SU-DHL-6 (cell line): ENCODE results near the gene SLC35F4.

Experiments
- H2AFZ ChIP-seq: fragments of 200-600 bp; sonication (generic); 2 replicates; pipeline ENCODE4 v1.6.1; 2014; ENCODE audit warnings: low read depth, mild to moderate bottlenecking, moderate library complexity, mixed read lengths, antibody characterized with exemption, low read length; ENCODE audit not compliant: severe bottlenecking
- H3F3A ChIP-seq: fragments of 200-600 bp; shearing (Covaris generic); 2 replicates; pipeline ENCODE4 v1.6.0; 2016; ENCODE audit warnings: antibody characterized with exemption, mild to moderate bottlenecking; ENCODE audit not compliant: insufficient read depth
- H3K27ac ChIP-seq: fragments of 200-600 bp; sonication (generic); 2 replicates; pipeline ENCODE4 v1.5.1; 2016; ENCODE audit warnings: low read depth, mild to moderate bottlenecking, low read length, moderate library complexity, mixed read lengths
- H3K27me3 ChIP-seq: fragments of 200-600 bp; sonication (generic), shearing (Covaris generic); 2 replicates; pipeline ENCODE4 v1.6.0; 2014; ENCODE audit warnings: mild to moderate bottlenecking, low read length
- H3K36me3 ChIP-seq: fragments of 200-600 bp; sonication (generic); 2 replicates; pipeline ENCODE4 v1.6.1; 2014; ENCODE audit warnings: mild to moderate bottlenecking, low read length, mixed read lengths
- H3K4me2 ChIP-seq: fragments of 300-600, 200-600 bp; shearing (Covaris generic), sonication (generic); 2 replicates; pipeline ENCODE4 v1.6.0; 2014; ENCODE audit warnings: low read length, low read depth, mild to moderate bottlenecking; ENCODE audit not compliant: poor library complexity, severe bottlenecking
- H3K4me3 ChIP-seq: fragments of 200-600 bp; sonication (generic); 2 replicates; pipeline ENCODE4 v1.5.1; 2014; ENCODE audit warnings: antibody characterized with exemption, low read length, mild to moderate bottlenecking, mixed read lengths; ENCODE audit not compliant: insufficient read depth, poor library complexity, severe bottlenecking
- H3K79me2 ChIP-seq: fragments of 200-600 bp; sonication (generic); 2 replicates; pipeline ENCODE4 v1.6.1; 2014; ENCODE audit warnings: mild to moderate bottlenecking, low read length, moderate library complexity; ENCODE audit not compliant: insufficient read depth
- H3K9ac ChIP-seq: fragments of 200-600 bp; sonication (generic); 2 replicates; pipeline ENCODE4 v1.7.0; 2014; ENCODE audit warnings: mild to moderate bottlenecking, low read length
- H3K9me2 ChIP-seq: fragments of 200-600 bp; sonication (generic); replicated peaks from 2 replicates; pipeline ENCODE4 v1.6.1; 2014; ENCODE audit warnings: low read length; ENCODE audit not compliant: insufficient read depth
- H3K9me3 ChIP-seq: fragments of 200-600 bp; sonication (generic); 2 replicates; pipeline ENCODE4 v1.6.1; 2014; ENCODE audit warnings: low read length, mixed read lengths; ENCODE audit not compliant: insufficient read depth
- H4K20me1 ChIP-seq: fragments of 200-600 bp; sonication (generic); 2 replicates; pipeline ENCODE4 v1.6.1; 2014; ENCODE audit warnings: low read depth, mild to moderate bottlenecking, antibody characterized with exemption, low read length, moderate library complexity, mixed read lengths
- EZH2phosphoT487 ChIP-seq: fragments of 200-600 bp; sonication (generic), shearing (Covaris generic); conservative IDR thresholded peaks from 2 replicates; pipeline ENCODE4 v1.6.1; 2018; ENCODE audit warnings: mild to moderate bottlenecking, antibody characterized with exemption, low read length, moderate library complexity, mixed read lengths
- TF ChIP-seq, protein P1 (sequence below): fragments of 200-600 bp; sonication (generic); IDR thresholded peaks from one replicate; pipeline ENCODE4 v1.5.1; 2017; ENCODE audit warnings: antibody characterized with exemption, mild to moderate bottlenecking, low read length, moderate library complexity; ENCODE audit not compliant: insufficient read depth, poor library complexity, severe bottlenecking

The SLC35F4 gene

DNA sequence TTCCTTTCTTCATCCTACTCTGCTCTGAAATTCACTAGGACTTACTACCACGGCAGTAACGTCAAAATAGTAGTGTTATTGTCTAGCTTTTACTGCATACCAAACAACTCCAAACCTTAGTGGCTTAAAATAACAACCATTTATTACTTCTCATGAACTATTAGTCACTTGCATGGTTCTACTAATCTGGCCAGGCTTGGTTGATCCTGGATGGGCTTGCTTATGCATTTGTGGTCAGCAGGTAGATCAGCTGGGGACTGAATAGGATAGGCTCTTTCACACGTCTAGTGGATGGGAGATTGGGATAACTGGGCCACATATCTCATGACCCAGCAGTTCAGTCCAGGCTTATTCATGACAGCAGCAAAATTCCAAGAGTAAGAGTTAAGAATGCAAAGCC, 9.4 kb upstream of the SLC35F4 start:
- H4K20me1 ChIP-seq: no peaks in the 10 kb centered on the region
- no peak overlapping the region for H3K27ac ChIP-seq
- no peaks in the 10 kb centered on the region for H3K27me3 ChIP-seq
- no peaks in the 10 kb centered on the region for H3F3A ChIP-seq
- no peaks in the 10 kb centered on the region for H3K9me3 ChIP-seq
- no peak for TF ChIP-seq EZH2phosphoT487
- TF ChIP-seq, protein P1, sequence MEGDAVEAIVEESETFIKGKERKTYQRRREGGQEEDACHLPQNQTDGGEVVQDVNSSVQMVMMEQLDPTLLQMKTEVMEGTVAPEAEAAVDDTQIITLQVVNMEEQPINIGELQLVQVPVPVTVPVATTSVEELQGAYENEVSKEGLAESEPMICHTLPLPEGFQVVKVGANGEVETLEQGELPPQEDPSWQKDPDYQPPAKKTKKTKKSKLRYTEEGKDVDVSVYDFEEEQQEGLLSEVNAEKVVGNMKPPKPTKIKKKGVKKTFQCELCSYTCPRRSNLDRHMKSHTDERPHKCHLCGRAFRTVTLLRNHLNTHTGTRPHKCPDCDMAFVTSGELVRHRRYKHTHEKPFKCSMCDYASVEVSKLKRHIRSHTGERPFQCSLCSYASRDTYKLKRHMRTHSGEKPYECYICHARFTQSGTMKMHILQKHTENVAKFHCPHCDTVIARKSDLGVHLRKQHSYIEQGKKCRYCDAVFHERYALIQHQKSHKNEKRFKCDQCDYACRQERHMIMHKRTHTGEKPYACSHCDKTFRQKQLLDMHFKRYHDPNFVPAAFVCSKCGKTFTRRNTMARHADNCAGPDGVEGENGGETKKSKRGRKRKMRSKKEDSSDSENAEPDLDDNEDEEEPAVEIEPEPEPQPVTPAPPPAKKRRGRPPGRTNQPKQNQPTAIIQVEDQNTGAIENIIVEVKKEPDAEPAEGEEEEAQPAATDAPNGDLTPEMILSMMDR: no peak
- H3K4me3 ChIP-seq: no peak overlapping the region
- H2AFZ ChIP-seq: no peak overlapping the region
- no peaks in the 10 kb centered on the region for H3K9me2 ChIP-seq
- no peak overlapping the region for H3K9ac ChIP-seq
- no peaks in the 10 kb centered on the region for H3K79me2 ChIP-seq
- no peak overlapping the region for H3K4me2 ChIP-seq
- H3K36me3 ChIP-seq: no peaks in the 10 kb centered on the region

DNA sequence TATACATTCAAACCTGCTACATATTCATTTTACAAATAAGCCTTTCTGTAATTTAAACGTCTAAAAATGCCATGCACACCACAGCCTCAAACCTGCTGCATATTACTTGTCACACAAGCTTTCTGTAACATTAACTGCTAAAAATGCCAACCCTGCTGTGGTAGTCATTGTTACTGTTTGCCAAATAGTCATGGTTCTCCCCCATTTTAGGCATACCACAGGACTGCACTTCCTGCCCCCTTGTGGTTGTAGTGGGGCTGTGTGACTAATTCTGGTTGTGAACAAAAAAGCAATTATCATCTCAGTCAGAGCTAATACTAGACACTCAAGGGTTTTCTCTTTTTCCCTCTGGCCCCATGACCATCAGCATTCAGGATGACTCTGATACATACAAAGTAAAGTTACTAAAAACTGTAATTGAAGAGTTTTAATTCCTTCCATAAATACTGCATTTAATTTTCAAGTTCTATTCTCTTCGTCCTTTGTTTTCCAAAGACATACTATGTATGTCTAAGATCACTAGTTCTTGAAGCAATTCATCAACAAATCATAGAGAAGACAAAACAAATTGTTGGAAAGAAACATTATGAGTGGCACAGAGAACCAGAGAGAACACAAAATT, 5.7 kb upstream of the SLC35F4 start:
- no peak overlapping the region for H3K4me3 ChIP-seq
- no peaks in the 10 kb centered on the region for H3K27me3 ChIP-seq
- H4K20me1 ChIP-seq: no peaks in the 10 kb centered on the region
- TF ChIP-seq EZH2phosphoT487: no peak
- TF ChIP-seq, protein P1: peak; percentile 48
- no peak overlapping the region for H3K9ac ChIP-seq
- no peak overlapping the region for H2AFZ ChIP-seq
- no peaks in the 10 kb centered on the region for H3F3A ChIP-seq
- no peaks in the 10 kb centered on the region for H3K9me2 ChIP-seq
- no peaks in the 10 kb centered on the region for H3K9me3 ChIP-seq
- no peak overlapping the region for H3K4me2 ChIP-seq
- H3K79me2 ChIP-seq: no peaks in the 10 kb centered on the region
- no peaks in the 10 kb centered on the region for H3K36me3 ChIP-seq
- no peak overlapping the region for H3K27ac ChIP-seq

DNA sequence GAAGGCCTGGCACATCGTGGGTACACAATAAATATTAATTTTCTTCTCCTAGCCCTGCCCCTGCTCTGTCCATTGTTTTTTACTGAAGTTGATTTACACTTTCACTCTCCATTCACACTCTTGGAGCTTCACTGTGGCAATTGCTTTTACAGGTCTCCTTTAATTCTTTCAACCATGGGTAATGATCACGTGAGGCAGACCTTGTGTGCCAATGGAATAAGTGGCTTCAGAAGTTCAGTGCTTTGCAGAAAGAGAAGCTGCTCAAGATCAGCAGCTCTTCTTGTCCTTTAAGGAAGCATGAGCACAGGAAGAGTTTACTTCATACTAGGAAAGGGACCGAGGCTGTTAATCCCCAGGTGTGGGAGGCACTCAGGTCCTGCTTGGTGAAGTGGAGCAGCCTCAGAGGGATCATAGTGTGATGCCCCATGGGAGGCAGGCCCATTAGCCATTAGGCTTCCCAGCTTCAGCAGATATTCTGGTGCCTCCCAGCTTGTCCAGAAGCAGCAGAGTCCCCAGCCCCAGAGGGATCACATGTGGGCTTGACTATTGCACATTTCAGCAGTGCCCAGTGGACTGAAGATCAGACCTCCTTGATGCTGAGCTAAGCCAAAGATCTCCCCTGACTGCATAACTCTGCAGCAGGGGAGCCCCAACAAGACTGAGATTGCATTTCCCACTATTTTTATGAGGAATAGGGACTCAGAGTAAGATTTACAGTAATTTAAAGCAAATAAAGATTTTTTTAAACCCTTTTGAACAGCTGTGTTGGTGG, 5.0 kb upstream of the SLC35F4 start:
- Histone ChIP-seq H3K9ac (no peak overlapping the region), H3K9me2 (no peaks in the 10 kb centered on the region), H3K36me3 (no peaks in the 10 kb centered on the region), H3K27ac (no peak overlapping the region), H3K9me3 (no peaks in the 10 kb centered on the region), H3F3A (no peaks in the 10 kb centered on the region), H3K27me3 (no peaks in the 10 kb centered on the region), H2AFZ (no peak overlapping the region), H3K79me2 (no peaks in the 10 kb centered on the region), H3K4me2 (no peak overlapping the region), H4K20me1 (no peaks in the 10 kb centered on the region), H3K4me3 (no peak overlapping the region)
- TF ChIP-seq, protein P1: no peak
- no peak for TF ChIP-seq EZH2phosphoT487
